A549 treated with DMSO at 1 μM for 4 hours (cell line): Measurements from ENCODE around the gene XG. TPM values are rescaled to one million over a fixed set of nuclear protein-coding genes. Genes with fewer than 3 reads are reported as not detected.

Experiments
- total RNA-seq: library from RNA; stranded (reverse); fragments of 200-300 nt; extraction: Qiagen RNA extraction; gene quantifications from 5 replicates; pipeline ENCODE4 v1.2.3, GENCODE V29; 2022; ENCODE audit warnings: low read depth

Gene XG, protein sequence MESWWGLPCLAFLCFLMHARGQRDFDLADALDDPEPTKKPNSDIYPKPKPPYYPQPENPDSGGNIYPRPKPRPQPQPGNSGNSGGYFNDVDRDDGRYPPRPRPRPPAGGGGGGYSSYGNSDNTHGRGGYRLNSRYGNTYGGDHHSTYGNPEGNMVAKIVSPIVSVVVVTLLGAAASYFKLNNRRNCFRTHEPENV
- total RNA-seq: 0.04 TPM in 1 of 5 replicates, not detected in the others

DNA sequence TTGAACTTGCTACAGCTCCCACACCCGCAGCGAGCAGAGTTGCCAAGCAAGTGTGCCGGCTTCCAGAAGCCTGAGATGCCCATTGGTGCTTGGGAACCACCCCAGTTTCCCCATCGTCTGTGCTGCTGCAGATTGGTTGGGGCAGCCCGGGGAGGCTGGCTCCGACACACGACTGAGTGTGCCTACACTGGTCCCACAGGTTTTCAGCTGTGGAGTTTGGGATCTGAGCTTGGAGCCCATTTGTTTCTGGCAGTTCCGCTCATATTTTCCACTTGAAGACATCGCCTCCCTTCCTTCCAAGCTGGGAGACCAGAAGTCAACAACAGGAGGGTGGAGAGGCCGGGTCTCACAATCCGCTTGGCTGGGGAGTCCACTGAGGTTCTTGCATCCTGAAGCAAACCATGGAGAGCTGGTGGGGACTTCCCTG lies at the start of gene XG:
TSS of gene XG (plus strand) at position 167 of the 427 bp plus-strand sequence. CDS start at position 402, 235 bp downstream.

DNA sequence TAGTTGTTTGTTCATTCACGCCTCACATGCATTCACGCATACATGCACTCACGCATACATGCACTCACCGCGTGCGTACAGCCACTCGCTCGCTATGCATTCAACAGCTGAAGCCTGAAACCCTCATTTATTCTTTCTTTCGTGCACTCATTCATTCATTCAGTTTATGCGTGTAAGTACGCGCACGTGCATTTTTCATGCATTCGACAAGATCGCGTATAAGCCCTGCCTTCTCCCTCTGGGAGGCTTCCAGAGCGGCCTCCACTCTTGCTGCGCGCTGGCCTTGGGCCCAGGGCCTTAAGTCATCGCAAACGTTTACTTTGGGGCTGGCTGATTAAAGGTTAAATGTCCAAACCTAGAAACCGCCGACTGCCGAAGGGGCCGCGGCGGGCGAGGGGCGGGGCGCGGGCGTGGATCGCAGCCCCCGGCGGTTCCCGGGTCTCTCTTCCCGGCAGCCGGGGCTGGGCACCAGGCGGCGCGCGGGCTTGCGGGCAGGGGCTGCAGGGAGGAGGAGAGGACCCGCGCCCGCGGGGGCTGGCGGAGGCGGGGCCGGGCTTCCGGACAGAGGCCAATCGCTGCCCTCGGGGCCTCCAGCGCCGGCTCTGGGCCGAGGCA lies 76.6 kb downstream of the XG start, which contains the start of gene GYG2:
TSS of gene GYG2 (plus strand) at position 587 of the 615 bp plus-strand sequence. CDS start 1,259 bp downstream, outside the sequence.

Other genes starting within 250 kb of the XG start
- 232 to 256 TPM (median 243 TPM) in 5 replicates for gene CD99, start 60.7 kb upstream of the XG start, total RNA-seq
- gene GYG2, start 76.9 kb downstream of the XG start, total RNA-seq: 4.2 to 5.2 TPM (median 4.6 TPM) in 5 replicates
- gene ARSD, start 177.3 kb downstream of the XG start, total RNA-seq: 11.4 to 14.6 TPM (median 14.0 TPM) in 5 replicates